Measurements from ENCODE around the gene CKS2. TPM values are rescaled to one million over a fixed set of nuclear protein-coding genes. Genes with fewer than 3 reads are reported as not detected.

Gene CKS2
- total and polyA plus RNA-seq, 2 of the 8 experiments (the other 6 are each of a cell fraction or from before 2014, with no cell fraction given) = 337 to 689 TPM

DNA sequence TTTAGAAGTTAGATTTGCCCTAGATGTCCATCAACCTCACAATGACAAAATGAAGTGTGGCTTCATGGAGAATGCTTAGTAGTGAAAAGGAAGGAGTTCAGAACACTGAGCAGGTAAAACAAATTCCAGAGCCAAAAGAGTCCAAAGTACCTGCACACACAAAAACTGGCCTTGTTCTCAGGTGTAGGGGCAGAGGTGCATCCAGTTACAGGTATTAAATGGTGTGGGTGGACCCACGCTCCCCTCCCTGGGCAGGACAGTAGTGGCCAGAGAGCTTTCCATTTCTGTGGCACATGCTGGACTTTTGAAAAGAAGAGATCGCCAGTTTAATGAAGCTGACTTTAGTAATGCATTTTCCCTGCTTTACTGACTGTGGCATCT lies 54.5 kb downstream of the CKS2 start:
- H3K36me3 ChIP-seq (ENCODE audit: control insufficient read depth in 2 of 4, insufficient read depth in 4 of 4, low read length in 3 of 4) = peaks cover 13 to 17% (median 14%) of the 10 kb centered on the region in 4 experiments
- H2BK120ac ChIP-seq (replicated peaks; ENCODE audit: low read depth, low read length) = no peak overlapping the region
- H3K9me3 ChIP-seq (ENCODE audit: insufficient read depth in 2 of 2, low read depth in 1 of 2, low read length in 1 of 2) = no peaks in the 10 kb centered on the region
- H2AFZ ChIP-seq (ENCODE audit: low read length) = no peak overlapping the region
- no peaks in the 10 kb centered on the region for H3K79me2 ChIP-seq (ENCODE audit: control insufficient read depth in 1 of 2, insufficient read depth in 2 of 2, low read length in 2 of 2)
- FAIRE-seq (no peak), DNase-seq (ENCODE audit: low read depth in 1 of 2, low spot score in 2 of 2) (no peak)
- H3K9ac ChIP-seq (replicated peaks in 1 of 4; ENCODE audit: extremely low read depth in 1 of 4, low read depth in 3 of 4, low read length in 3 of 4) = no peak overlapping the region
- H2BK15ac ChIP-seq (ENCODE audit: low read length) = no peak overlapping the region
- WGBS, 2 experiments (ENCODE audit: extremely low coverage in 1 of 2, insufficient coverage in 1 of 2, insufficient read length in 1 of 2, insufficient replicate concordance in 2 of 2, low coverage in 1 of 2, low lambda C conversion rate in 2 of 2, missing lambda C conversion rate in 1 of 2) = 92% methylated on average over 2 of the region's 2 CpGs; no CpG with 5 or more reads in 1 of the 2 experiments
- H2BK5ac ChIP-seq (ENCODE audit: low read depth, low read length) = no peak overlapping the region
- H3K18ac ChIP-seq (ENCODE audit: extremely low read depth, low read length) = no peak overlapping the region
- peaks cover 4% of the 10 kb centered on the region for H3K79me1 ChIP-seq (ENCODE audit: low read depth, low read length)
- no peak overlapping the region for H2AK5ac ChIP-seq (ENCODE audit: low read depth, low read length)
- H3K14ac ChIP-seq (ENCODE audit: insufficient read length) = no peak overlapping the region
- peaks cover 0 to 15% of the 10 kb centered on the region in 2 experiments for H4K20me1 ChIP-seq (replicated peaks in 1 of 2; ENCODE audit: control insufficient read depth in 1 of 2, insufficient read depth in 2 of 2, low read length in 2 of 2)
- H4K8ac ChIP-seq (ENCODE audit: extremely low read depth, insufficient read depth, low read length) = no peak overlapping the region
- no peak overlapping the region for H2BK12ac ChIP-seq (ENCODE audit: low read depth, low read length)
- H3K27me3 ChIP-seq (replicated peaks in 1 of 4; ENCODE audit: control insufficient read depth in 3 of 4, extremely low read depth in 1 of 4, insufficient read depth in 3 of 4, low read length in 3 of 4) = no peaks in the 10 kb centered on the region
- POLR2A ChIA-PET (ENCODE audit: partially characterized antibody) = no interaction called here
- no peak overlapping the region for H3K4me3 ChIP-seq (ENCODE audit: extremely low read depth in 1 of 4, insufficient read depth in 2 of 4, low read depth in 3 of 4, low read length in 4 of 4)
- H3K27ac ChIP-seq (ENCODE audit: low read depth, low read length) = no peak overlapping the region
- H3K4ac ChIP-seq (replicated peaks; ENCODE audit: insufficient read length, low read depth, low read length) = no peak overlapping the region
- no peak overlapping the region for H4K91ac ChIP-seq (replicated peaks; ENCODE audit: insufficient read length, low read length)
- H4K5ac ChIP-seq (ENCODE audit: insufficient read length, low read depth, low read length) = no peak overlapping the region
- H2BK20ac ChIP-seq (ENCODE audit: low read length) = no peak overlapping the region
- H3K56ac ChIP-seq (replicated peaks; ENCODE audit: insufficient read length, low read depth, low read length) = no peak overlapping the region
- H3K23me2 ChIP-seq (ENCODE audit: low read depth, low read length) = peaks cover 9% of the 10 kb centered on the region; the same call in 1 of the 2 replicates
- CTCF ChIA-PET (ENCODE audit: partially characterized antibody) = interaction anchor here (0.6 to 1.1 kb wide), 2 partner anchors 8 to 106 kb away, joined by 3 read pairs; no protein-coding TSS in a partner anchor
- H3K4me2 ChIP-seq (ENCODE audit: insufficient read depth in 1 of 2, low read depth in 2 of 2, low read length in 2 of 2) = no peak overlapping the region
- no peak overlapping the region for H3K23ac ChIP-seq (ENCODE audit: insufficient read length)
- H3K4me1 ChIP-seq (replicated peaks in 1 of 4; ENCODE audit: control insufficient read depth in 3 of 4, insufficient read depth in 4 of 4, low read length in 3 of 4) = no peaks in the 10 kb centered on the region
- TF ChIP-seq MAFK (IDR thresholded peaks at IDR 0.05; ENCODE audit: low read depth, low read length) = no peak
- no peak for TF ChIP-seq KDM1A (IDR thresholded peaks at IDR 0.05; ENCODE audit: borderline replicate concordance, low read length)
- no peak for TF ChIP-seq KDM5A (IDR thresholded peaks at IDR 0.05; ENCODE audit: low read length)
- TF ChIP-seq CBX8 (IDR thresholded peaks at IDR 0.05; ENCODE audit: borderline replicate concordance, low read depth, low read length) = no peak
- TF ChIP-seq CBX5 (IDR thresholded peaks at IDR 0.05; ENCODE audit: low read depth, low read length) = no peak
- no peak for TF ChIP-seq EZH2 (IDR thresholded peaks at IDR 0.05; ENCODE audit: low read depth, low read length, severe bottlenecking)
- TF ChIP-seq CEBPB (IDR thresholded peaks at IDR 0.05; ENCODE audit: low read depth, low read length) = no peak
- TF ChIP-seq EGR1 (IDR thresholded peaks at IDR 0.05; ENCODE audit: borderline replicate concordance, low read depth, low read length) = no peak
- TF ChIP-seq, protein P1, sequence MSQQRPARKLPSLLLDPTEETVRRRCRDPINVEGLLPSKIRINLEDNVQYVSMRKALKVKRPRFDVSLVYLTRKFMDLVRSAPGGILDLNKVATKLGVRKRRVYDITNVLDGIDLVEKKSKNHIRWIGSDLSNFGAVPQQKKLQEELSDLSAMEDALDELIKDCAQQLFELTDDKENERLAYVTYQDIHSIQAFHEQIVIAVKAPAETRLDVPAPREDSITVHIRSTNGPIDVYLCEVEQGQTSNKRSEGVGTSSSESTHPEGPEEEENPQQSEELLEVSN (IDR thresholded peaks at IDR 0.05) = no peak
- TF ChIP-seq RBBP5 (IDR thresholded peaks at IDR 0.05; ENCODE audit: borderline replicate concordance, low read depth, low read length) = no peak
- no peak for TF ChIP-seq SP4 (IDR thresholded peaks at IDR 0.05; ENCODE audit: low read length)
- TF ChIP-seq TEAD4 (IDR thresholded peaks at IDR 0.05; ENCODE audit: low read depth, low read length) = no peak
- no peak for TF ChIP-seq SAP30 (IDR thresholded peaks at IDR 0.05; ENCODE audit: insufficient read depth, insufficient replicate concordance, low read length)
- TF ChIP-seq ZNF274 (IDR thresholded peaks at IDR 0.05; ENCODE audit: borderline replicate concordance, extremely low read depth, low read length) = no peak

Measured in H1 (cell line).